ENCODE data around the gene MELK.

MELK gene

GRCh38 chr9:36597412-36598178, 24.9 kb downstream of the MELK start:
- DNase-seq (ENCODE audit: low read depth, low spot score): no peak

GRCh38 chr9:36598273-36598672, 25.6 kb downstream of the MELK start:
- TF ChIP-seq FOXP2 (optimal IDR thresholded peaks at IDR 0.05; ENCODE audit: control extremely low read depth, extremely low read length, insufficient read depth) (no peak), POLR2AphosphoS5 (IDR thresholded peaks at IDR 0.05; ENCODE audit: borderline replicate concordance, low read depth, low read length) (no peak)
- H3K36me3 ChIP-seq (ENCODE audit: insufficient read depth, low read length): peaks cover 76% of the 10 kb centered on the region

More at GRCh38 chr9:36597412-36598178, 24.9 kb downstream of the MELK start:
- Histone ChIP-seq H3K9me3 (ENCODE audit: low read depth, low read length) (no peaks in the 10 kb centered on the region), H3K36me3 (ENCODE audit: insufficient read depth, low read length) (peaks cover 76% of the 10 kb centered on the region), H3K9ac (ENCODE audit: insufficient read length) (no peak overlapping the region), H3K4me3 (no peak overlapping the region), H3K27ac (no peak overlapping the region)
- no peak for TF ChIP-seq POLR2AphosphoS5 (IDR thresholded peaks at IDR 0.05; ENCODE audit: borderline replicate concordance, low read depth, low read length)
- TF ChIP-seq EZH2 (IDR thresholded peaks at IDR 0.05): no peak
- TF ChIP-seq FOXP2 (optimal IDR thresholded peaks at IDR 0.05; ENCODE audit: control extremely low read depth, extremely low read length, insufficient read depth): no peak

GRCh38 chr9:36603006-36603405, 30.3 kb downstream of the MELK start:
- Histone ChIP-seq H3K36me3 (ENCODE audit: insufficient read depth, low read length) (peaks cover 78% of the 10 kb centered on the region), H3K27ac (no peak overlapping the region), H3K9me3 (ENCODE audit: low read depth, low read length) (no peaks in the 10 kb centered on the region), H3K4me3 (no peak overlapping the region), H3K9ac (ENCODE audit: insufficient read length) (no peak overlapping the region)
- no peak for TF ChIP-seq POLR2AphosphoS5 (IDR thresholded peaks at IDR 0.05; ENCODE audit: borderline replicate concordance, low read depth, low read length)
- no peak for DNase-seq (ENCODE audit: low read depth, low spot score)

More at GRCh38 chr9:36598273-36598672, 25.6 kb downstream of the MELK start:
- no peak overlapping the region for H3K27ac ChIP-seq
- no peak overlapping the region for H3K9ac ChIP-seq (ENCODE audit: insufficient read length)
- H3K9me3 ChIP-seq (ENCODE audit: low read depth, low read length): no peaks in the 10 kb centered on the region
- no peak overlapping the region for H3K4me3 ChIP-seq
- no peak for DNase-seq (ENCODE audit: low read depth, low spot score)

- no peak overlapping the region for H3K4me3 ChIP-seq
- no peak overlapping the region for H3K9ac ChIP-seq (ENCODE audit: insufficient read length)
- H3K27ac ChIP-seq: no peak overlapping the region
- DNase-seq (ENCODE audit: low read depth, low spot score): no peak
- H3K9me3 ChIP-seq (ENCODE audit: low read depth, low read length): no peaks in the 10 kb centered on the region
- TF ChIP-seq POLR2AphosphoS5 (IDR thresholded peaks at IDR 0.05; ENCODE audit: borderline replicate concordance, low read depth, low read length) (no peak), EZH2 (IDR thresholded peaks at IDR 0.05) (no peak)
- H3K36me3 ChIP-seq (ENCODE audit: insufficient read depth, low read length): peaks cover 68% of the 10 kb centered on the region
Measured at GRCh38 chr9:36609306-36609705, 36.6 kb downstream of the MELK start.

- Histone ChIP-seq H3K36me3 (ENCODE audit: insufficient read depth, low read length) (peaks cover 43% of the 10 kb centered on the region), H3K27ac (no peak overlapping the region), H3K9me3 (ENCODE audit: low read depth, low read length) (no peaks in the 10 kb centered on the region), H3K9ac (ENCODE audit: insufficient read length) (no peak overlapping the region), H3K4me3 (no peak overlapping the region)
- DNase-seq (ENCODE audit: low read depth, low spot score): no peak
- TF ChIP-seq EZH2 (IDR thresholded peaks at IDR 0.05) (no peak), POLR2AphosphoS5 (IDR thresholded peaks at IDR 0.05; ENCODE audit: borderline replicate concordance, low read depth, low read length) (no peak)
Measured at GRCh38 chr9:36622121-36622520, 49.4 kb downstream of the MELK start.

- no peak for TF ChIP-seq EZH2 (IDR thresholded peaks at IDR 0.05)
- TF ChIP-seq FOXP2 (optimal IDR thresholded peaks at IDR 0.05; ENCODE audit: control extremely low read depth, extremely low read length, insufficient read depth): no peak
- no peak for TF ChIP-seq POLR2AphosphoS5 (IDR thresholded peaks at IDR 0.05; ENCODE audit: borderline replicate concordance, low read depth, low read length)
Measured at GRCh38 chr9:36623280-36623679, 50.6 kb downstream of the MELK start.

GRCh38 chr9:36625006-36625615, 52.4 kb downstream of the MELK start:
- TF ChIP-seq EZH2 (IDR thresholded peaks at IDR 0.05): no peak
- TF ChIP-seq FOXP2 (optimal IDR thresholded peaks at IDR 0.05; ENCODE audit: control extremely low read depth, extremely low read length, insufficient read depth): no peak
- no peak for TF ChIP-seq POLR2AphosphoS5 (IDR thresholded peaks at IDR 0.05; ENCODE audit: borderline replicate concordance, low read depth, low read length)
- Histone ChIP-seq H3K9me3 (ENCODE audit: low read depth, low read length) (no peaks in the 10 kb centered on the region), H3K9ac (ENCODE audit: insufficient read length) (no peak overlapping the region), H3K36me3 (ENCODE audit: insufficient read depth, low read length) (peaks cover 33% of the 10 kb centered on the region), H3K27ac (no peak overlapping the region), H3K4me3 (no peak overlapping the region)
- no peak for DNase-seq (ENCODE audit: low read depth, low spot score)

More at GRCh38 chr9:36623280-36623679, 50.6 kb downstream of the MELK start:
- Histone ChIP-seq H3K27ac (no peak overlapping the region), H3K9ac (ENCODE audit: insufficient read length) (no peak overlapping the region), H3K9me3 (ENCODE audit: low read depth, low read length) (no peaks in the 10 kb centered on the region), H3K36me3 (ENCODE audit: insufficient read depth, low read length) (peaks cover 36% of the 10 kb centered on the region), H3K4me3 (no peak overlapping the region)
- DNase-seq (ENCODE audit: low read depth, low spot score): no peak

GRCh38 chr9:36632892-36633291, 60.2 kb downstream of the MELK start:
- Histone ChIP-seq H3K27ac (no peak overlapping the region), H3K36me3 (ENCODE audit: insufficient read depth, low read length) (peaks cover 50% of the 10 kb centered on the region), H3K4me3 (no peak overlapping the region), H3K9me3 (ENCODE audit: low read depth, low read length) (no peaks in the 10 kb centered on the region), H3K9ac (ENCODE audit: insufficient read length) (no peak overlapping the region)
- no peak for DNase-seq (ENCODE audit: low read depth, low spot score)
- TF ChIP-seq POLR2AphosphoS5 (IDR thresholded peaks at IDR 0.05; ENCODE audit: borderline replicate concordance, low read depth, low read length) (no peak), FOXP2 (optimal IDR thresholded peaks at IDR 0.05; ENCODE audit: control extremely low read depth, extremely low read length, insufficient read depth) (no peak), EZH2 (IDR thresholded peaks at IDR 0.05) (no peak)
